GM23338 (cell line): ENCODE results near the gene WDR33. TPM values are rescaled to one million over a fixed set of nuclear protein-coding genes. Genes with fewer than 3 reads are reported as not detected.

Experiments
- ATAC-seq: fragments of 200-7000 bp; cut with Tn5 transposase; 3 replicates; pipeline ENCODE4 v1.9.1; 2020
- DNase-seq: peaks from one replicate; pipeline ENCODE4 v3.0.0-alpha.2; 2015; ENCODE audit warnings: low spot score
- H2AFZ ChIP-seq: fragments of 200-600 bp; sonication (generic); 2 replicates; pipeline ENCODE4 v1.8.0; 2016; ENCODE audit warnings: antibody characterized with exemption, mild to moderate bottlenecking, moderate library complexity
- H3F3A ChIP-seq: fragments of 200-600 bp; sonication (generic); replicated peaks from 2 replicates; pipeline ENCODE4 v1.8.0; 2017; ENCODE audit warnings: antibody characterized with exemption, mixed run types, low read depth
- H3K27ac ChIP-seq: fragments of 200-600 bp; sonication (generic); 2 replicates; pipeline ENCODE4 v1.6.1; 2016; ENCODE audit warnings: low read depth
- H3K27me3 ChIP-seq: fragments of 200-600 bp; sonication (generic); 2 replicates; pipeline ENCODE4 v1.8.0; 2016; ENCODE audit warnings: mild to moderate bottlenecking, mixed run types, moderate library complexity; ENCODE audit not compliant: insufficient read depth
- H3K36me3 ChIP-seq: fragments of 200-600 bp; sonication (generic); 2 replicates; pipeline ENCODE4 v1.8.0; 2016; ENCODE audit warnings: mild to moderate bottlenecking; ENCODE audit not compliant: insufficient read depth
- H3K4me1 ChIP-seq: fragments of 200-600 bp; sonication (generic); 2 replicates; pipeline ENCODE4 v1.8.0; 2016; ENCODE audit warnings: mild to moderate bottlenecking, moderate library complexity; ENCODE audit not compliant: insufficient read depth
- H3K4me2 ChIP-seq: fragments of 200-600 bp; sonication (generic); 2 replicates; pipeline ENCODE4 v1.7.1; 2017; ENCODE audit warnings: mixed run types
- H3K4me3 ChIP-seq: fragments of 200-600 bp; sonication (generic); 2 replicates; pipeline ENCODE4 v1.6.1; 2016; ENCODE audit warnings: mixed run types
- H3K79me2 ChIP-seq: fragments of 200-600 bp; sonication (generic); replicated peaks from 2 replicates; pipeline ENCODE4 v1.8.0; 2017; ENCODE audit warnings: mild to moderate bottlenecking; ENCODE audit not compliant: insufficient read depth
- H3K9me2 ChIP-seq: fragments of 200-600 bp; sonication (generic); 2 replicates; pipeline ENCODE4 v1.8.0; 2017; ENCODE audit not compliant: insufficient read depth
- H4K20me1 ChIP-seq: fragments of 200-600 bp; sonication (generic); replicated peaks from 2 replicates; pipeline ENCODE4 v1.8.0; 2017; ENCODE audit warnings: mild to moderate bottlenecking; ENCODE audit not compliant: insufficient read depth
- H3K27ac Mint-ChIP-seq: 2 replicates; pipeline ENCODE4 v1.8.0; 2020; ENCODE audit warnings: inconsistent platforms, mild to moderate bottlenecking, moderate library complexity, mixed read lengths
- H3K27me3 Mint-ChIP-seq: 3 replicates; pipeline ENCODE4 v1.8.0; 2022; ENCODE audit warnings: low read depth, mild to moderate bottlenecking, moderate library complexity, mixed read lengths, inconsistent platforms; ENCODE audit not compliant: insufficient read depth, poor library complexity
- H3K36me3 Mint-ChIP-seq: 3 replicates; pipeline ENCODE4 v1.8.0; 2021; ENCODE audit warnings: low read depth, mild to moderate bottlenecking, inconsistent platforms, moderate library complexity, mixed read lengths
- H3K4me1 Mint-ChIP-seq: 3 replicates; pipeline ENCODE4 v1.8.0; 2020; ENCODE audit warnings: mild to moderate bottlenecking, inconsistent platforms, mixed read lengths
- H3K4me3 Mint-ChIP-seq: 3 replicates; pipeline ENCODE4 v1.8.0; 2021; ENCODE audit warnings: moderate library complexity, mild to moderate bottlenecking, inconsistent platforms, mixed read lengths
- H3K9me3 Mint-ChIP-seq: 3 replicates; pipeline ENCODE4 v1.8.0; 2020; ENCODE audit warnings: moderate library complexity, mild to moderate bottlenecking, inconsistent platforms, mixed read lengths
- CREB1 ChIP-seq: fragments of 250-450 bp; sonication (Bioruptor Pico); IDR thresholded peaks from 2 replicates; pipeline ENCODE4 v1.5.0; 2020; ENCODE audit warnings: low read depth, mild to moderate bottlenecking, moderate library complexity
- CTCF ChIP-seq, 2 experiments: fragments of 200-600 bp in 1 of 2; sonication (generic) in 1 of 2; conservative IDR thresholded peaks; 2 replicates each; pipeline versions ENCODE4 v1.5.1 to v1.6.1; 2016 to 2017; ENCODE audit warnings: antibody characterized with exemption in 2 of 2, low read depth in 2 of 2, mild to moderate bottlenecking in 2 of 2, moderate library complexity in 1 of 2
- ETS1 ChIP-seq: IDR thresholded peaks from 2 replicates; pipeline ENCODE4 v1.6.1; 2016; ENCODE audit warnings: antibody characterized with exemption
- EZH2 ChIP-seq: fragments of 200-600 bp; sonication (generic); IDR thresholded peaks from one replicate; pipeline ENCODE4 v1.8.0; 2017; ENCODE audit warnings: antibody characterized with exemption, mild to moderate bottlenecking, low read depth; ENCODE audit not compliant: unreplicated experiment
- EZH2phosphoT487 ChIP-seq: fragments of 200-600 bp; sonication (generic); IDR thresholded peaks from one replicate; pipeline ENCODE4 v1.8.1; 2018; ENCODE audit warnings: antibody characterized with exemption; ENCODE audit not compliant: unreplicated experiment
- JUNB ChIP-seq: IDR thresholded peaks from one replicate; pipeline ENCODE4 v1.6.1; 2016; ENCODE audit warnings: antibody characterized with exemption; ENCODE audit not compliant: unreplicated experiment
- NANOG ChIP-seq: IDR thresholded peaks from 2 replicates; pipeline ENCODE4 v1.6.1; 2016; ENCODE audit warnings: antibody characterized with exemption, borderline replicate concordance
- POLR2AphosphoS5 ChIP-seq: IDR thresholded peaks from 2 replicates; pipeline ENCODE4 v1.6.1; 2016; ENCODE audit warnings: antibody characterized with exemption, low read depth
- STAT1 ChIP-seq: IDR thresholded peaks from one replicate; pipeline ENCODE4 v1.6.1; 2016; ENCODE audit warnings: antibody characterized with exemption; ENCODE audit not compliant: unreplicated experiment
- ZNF114 ChIP-seq: fragments of 250-450 bp; sonication (Bioruptor Pico); IDR thresholded peaks from 2 replicates; pipeline ENCODE4 v1.5.0; 2020; ENCODE audit warnings: mild to moderate bottlenecking, moderate library complexity
- ZNF331 ChIP-seq: fragments of 250-450 bp; sonication (Bioruptor Pico); IDR thresholded peaks from 2 replicates; pipeline ENCODE4 v1.5.0; 2020; ENCODE audit warnings: low read depth, mild to moderate bottlenecking, moderate library complexity
- ZNF462 ChIP-seq: fragments of 250-450 bp; sonication (Bioruptor Pico); IDR thresholded peaks from 2 replicates; pipeline ENCODE4 v1.5.0; 2020; ENCODE audit warnings: mild to moderate bottlenecking, moderate library complexity
- polyA plus RNA-seq: library from polyadenylated mRNA; unstranded; fragments of >200 nt; fragmentation: Nextera tagmentation; extraction: Ambion mirVana; gene quantifications from 2 replicates; pipeline ENCODE4 v1.2.1, GENCODE V29; 2016
- total RNA-seq: library from RNA; depleted of rRNA; stranded (reverse); fragments of >200 nt; shearing (Covaris generic); gene quantifications from 2 replicates; pipeline ENCODE4 v1.2.3, GENCODE V29; 2014
- TF ChIP-seq, protein P1 (sequence below): IDR thresholded peaks from one replicate; pipeline ENCODE4 v1.6.1; 2018; ENCODE audit warnings: antibody characterized with exemption; ENCODE audit not compliant: unreplicated experiment

WDR33 gene
- total and polyA plus RNA-seq, 2 experiments from 2014 or later, result 37.2 to 54.7 TPM

DNA sequence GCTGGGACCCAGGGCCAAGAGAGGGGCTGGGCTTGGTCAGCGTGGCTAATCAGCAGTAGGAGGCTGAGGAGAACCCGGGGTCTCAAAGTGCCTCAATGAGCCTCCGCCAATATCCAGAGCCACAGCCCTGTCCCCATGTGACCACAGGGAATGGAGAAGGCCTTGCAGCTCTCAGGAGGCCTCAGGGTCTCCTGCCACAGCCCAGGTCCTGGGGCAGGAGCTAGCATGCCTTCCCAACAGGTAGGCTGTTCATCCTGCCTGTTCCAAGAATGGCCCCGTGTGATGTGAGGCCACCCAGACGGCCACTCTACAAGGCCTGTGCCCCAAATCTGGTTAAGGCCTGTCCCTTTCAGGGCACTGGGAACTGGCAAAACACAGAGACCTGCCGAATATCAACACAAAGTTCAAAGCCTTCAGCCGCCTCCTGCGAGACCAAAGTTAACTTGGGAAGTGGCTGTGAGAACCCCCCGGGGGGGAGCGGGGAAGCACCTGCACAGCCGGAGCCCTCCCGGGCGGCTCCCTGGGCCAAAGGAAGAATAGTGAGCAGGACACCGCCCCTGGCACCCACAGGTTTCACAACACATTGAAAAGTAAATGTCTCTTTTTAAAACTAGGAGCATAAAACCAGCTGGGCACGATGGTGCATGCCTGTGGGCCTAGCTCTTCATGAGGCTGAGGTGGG, 131.2 kb downstream of the WDR33 start (continued):
- no peak for TF ChIP-seq EZH2

- H3K4me2 ChIP-seq, result no peak overlapping the region
- no peak overlapping the region for H3K27ac Mint-ChIP-seq
- H3F3A ChIP-seq, result 0 out of 2 replicates have a peak, but pooled peaks cover 4% of the 10 kb centered on the region
- no peak overlapping the region for H3K27ac ChIP-seq
- DNase-seq, result no peak
- TF ChIP-seq ZNF331 (CRISPR knock-in tag) (no peak), NANOG (no peak), CTCF (conservative IDR thresholded peaks at IDR 0.05; ENCODE audit: low read depth in 2 of 2) (no peak), ETS1 (no peak), STAT1 (no peak), CREB1 (CRISPR knock-in tag) (no peak), POLR2AphosphoS5 (no peak), JUNB (no peak), ZNF114 (no peak), EZH2phosphoT487 (no peak), ZNF462 (CRISPR knock-in tag) (no peak), EZH2 (no peak)
- TF ChIP-seq, protein P1, sequence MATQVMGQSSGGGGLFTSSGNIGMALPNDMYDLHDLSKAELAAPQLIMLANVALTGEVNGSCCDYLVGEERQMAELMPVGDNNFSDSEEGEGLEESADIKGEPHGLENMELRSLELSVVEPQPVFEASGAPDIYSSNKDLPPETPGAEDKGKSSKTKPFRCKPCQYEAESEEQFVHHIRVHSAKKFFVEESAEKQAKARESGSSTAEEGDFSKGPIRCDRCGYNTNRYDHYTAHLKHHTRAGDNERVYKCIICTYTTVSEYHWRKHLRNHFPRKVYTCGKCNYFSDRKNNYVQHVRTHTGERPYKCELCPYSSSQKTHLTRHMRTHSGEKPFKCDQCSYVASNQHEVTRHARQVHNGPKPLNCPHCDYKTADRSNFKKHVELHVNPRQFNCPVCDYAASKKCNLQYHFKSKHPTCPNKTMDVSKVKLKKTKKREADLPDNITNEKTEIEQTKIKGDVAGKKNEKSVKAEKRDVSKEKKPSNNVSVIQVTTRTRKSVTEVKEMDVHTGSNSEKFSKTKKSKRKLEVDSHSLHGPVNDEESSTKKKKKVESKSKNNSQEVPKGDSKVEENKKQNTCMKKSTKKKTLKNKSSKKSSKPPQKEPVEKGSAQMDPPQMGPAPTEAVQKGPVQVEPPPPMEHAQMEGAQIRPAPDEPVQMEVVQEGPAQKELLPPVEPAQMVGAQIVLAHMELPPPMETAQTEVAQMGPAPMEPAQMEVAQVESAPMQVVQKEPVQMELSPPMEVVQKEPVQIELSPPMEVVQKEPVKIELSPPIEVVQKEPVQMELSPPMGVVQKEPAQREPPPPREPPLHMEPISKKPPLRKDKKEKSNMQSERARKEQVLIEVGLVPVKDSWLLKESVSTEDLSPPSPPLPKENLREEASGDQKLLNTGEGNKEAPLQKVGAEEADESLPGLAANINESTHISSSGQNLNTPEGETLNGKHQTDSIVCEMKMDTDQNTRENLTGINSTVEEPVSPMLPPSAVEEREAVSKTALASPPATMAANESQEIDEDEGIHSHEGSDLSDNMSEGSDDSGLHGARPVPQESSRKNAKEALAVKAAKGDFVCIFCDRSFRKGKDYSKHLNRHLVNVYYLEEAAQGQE, result no peak
- H3K36me3 ChIP-seq, result no peaks in the 10 kb centered on the region
- peaks cover 10% of the 10 kb centered on the region for H3K4me1 Mint-ChIP-seq
- no peaks in the 10 kb centered on the region for H3K36me3 Mint-ChIP-seq
- H3K4me3 ChIP-seq, result no peak overlapping the region
- H3K27me3 Mint-ChIP-seq, result peaks cover 36% of the 10 kb centered on the region
- H3K27me3 ChIP-seq, result peaks cover 39% of the 10 kb centered on the region
- H3K4me1 ChIP-seq, result peaks cover 6% of the 10 kb centered on the region
- H3K9me2 ChIP-seq, result no peaks in the 10 kb centered on the region
- H3K4me3 Mint-ChIP-seq, result no peak overlapping the region
- H3K79me2 ChIP-seq, result no peaks in the 10 kb centered on the region
- H2AFZ ChIP-seq, result no peak overlapping the region
- no peaks in the 10 kb centered on the region for H4K20me1 ChIP-seq
- H3K9me3 Mint-ChIP-seq, result no peaks in the 10 kb centered on the region
- no peak for ATAC-seq
Observed at GRCh38 chr2:127678991-127679390, 132.0 kb downstream of the WDR33 start.
